Peyer's patch (tissue), 4 donors: Measurements from ENCODE around the gene PROM2.

Source experiments
- POLR2A ChIP-seq, 2 donors: fragments of 450-650 bp; IDR thresholded peaks; one replicate each; pipeline ENCODE4 v1.5.1; 2017; ENCODE audit warnings: antibody characterized with exemption in 2 of 2, mild to moderate bottlenecking in 2 of 2, moderate library complexity in 2 of 2
- TF ChIP-seq, protein P1 (sequence below), 6 experiments: fragments of 450-650 bp in 4 of 6; fragments of 200-600 bp in 2 of 6; sonication (generic) in 1 of 6; IDR thresholded peaks; one replicate each; pipeline ENCODE4 v1.5.1; 2017 to 2019; ENCODE audit warnings: antibody characterized with exemption in 6 of 6, mild to moderate bottlenecking in 3 of 6, moderate library complexity in 1 of 6

- TF ChIP-seq, protein P1, sequence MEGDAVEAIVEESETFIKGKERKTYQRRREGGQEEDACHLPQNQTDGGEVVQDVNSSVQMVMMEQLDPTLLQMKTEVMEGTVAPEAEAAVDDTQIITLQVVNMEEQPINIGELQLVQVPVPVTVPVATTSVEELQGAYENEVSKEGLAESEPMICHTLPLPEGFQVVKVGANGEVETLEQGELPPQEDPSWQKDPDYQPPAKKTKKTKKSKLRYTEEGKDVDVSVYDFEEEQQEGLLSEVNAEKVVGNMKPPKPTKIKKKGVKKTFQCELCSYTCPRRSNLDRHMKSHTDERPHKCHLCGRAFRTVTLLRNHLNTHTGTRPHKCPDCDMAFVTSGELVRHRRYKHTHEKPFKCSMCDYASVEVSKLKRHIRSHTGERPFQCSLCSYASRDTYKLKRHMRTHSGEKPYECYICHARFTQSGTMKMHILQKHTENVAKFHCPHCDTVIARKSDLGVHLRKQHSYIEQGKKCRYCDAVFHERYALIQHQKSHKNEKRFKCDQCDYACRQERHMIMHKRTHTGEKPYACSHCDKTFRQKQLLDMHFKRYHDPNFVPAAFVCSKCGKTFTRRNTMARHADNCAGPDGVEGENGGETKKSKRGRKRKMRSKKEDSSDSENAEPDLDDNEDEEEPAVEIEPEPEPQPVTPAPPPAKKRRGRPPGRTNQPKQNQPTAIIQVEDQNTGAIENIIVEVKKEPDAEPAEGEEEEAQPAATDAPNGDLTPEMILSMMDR (IDR thresholded peaks at IDR 0.05) = no peak
- no peak for TF ChIP-seq POLR2A (IDR thresholded peaks at IDR 0.05)
Measured at GRCh38 chr2:95276244-95276887, 2.1 kb downstream of the PROM2 start.
